ENCODE data around the gene BRME1. TPM values are rescaled to one million over a fixed set of nuclear protein-coding genes. Genes with fewer than 3 reads are reported as not detected.

The BRME1 gene
- total and polyA plus RNA-seq, 2 of the 13 experiments (the other 11 are each of a cell fraction or from before 2014, with no cell fraction given): 0.74 to 1.5 TPM

- TF ChIP-seq EP300 (IDR thresholded peaks at IDR 0.05; ENCODE audit: low read depth in 2 of 2, low read length in 2 of 2): no peak
- no peak for TF ChIP-seq EP300 (CRISPR knock-in tag; IDR thresholded peaks at IDR 0.05; ENCODE audit: borderline replicate concordance)
- 0 out of 2 replicates have a peak, but pooled peaks have one; percentile 51 for TF ChIP-seq ZNF891 (CRISPR knock-in tag; IDR thresholded peaks at IDR 0.05)
- TF ChIP-seq YEATS4 (CRISPR knock-in tag; IDR thresholded peaks at IDR 0.05; ENCODE audit: borderline replicate concordance): 0 out of 2 replicates have a peak, but pooled peaks have one; percentile 34
- TF ChIP-seq ZNF121 (CRISPR knock-in tag; IDR thresholded peaks at IDR 0.05): 0 out of 2 replicates have a peak, but pooled peaks have one; percentile 28
- peak; percentile 40 for TF ChIP-seq JARID2 (CRISPR knock-in tag; IDR thresholded peaks at IDR 0.05; ENCODE audit: insufficient replicate concordance)
- TF ChIP-seq SP1 (IDR thresholded peaks at IDR 0.05): no peak
- peak; percentile 85 for TF ChIP-seq SP1 (CRISPR knock-in tag; IDR thresholded peaks at IDR 0.05)
- peak; percentile 79 for TF ChIP-seq HNF1B (CRISPR knock-in tag; IDR thresholded peaks at IDR 0.05)
- TF ChIP-seq ARNT2 (CRISPR knock-in tag; IDR thresholded peaks at IDR 0.05; ENCODE audit: low read depth): 0 out of 2 replicates have a peak, but pooled peaks have one; percentile 52
- TF ChIP-seq ONECUT2 (CRISPR knock-in tag; IDR thresholded peaks at IDR 0.05): no peak
- TF ChIP-seq EED (CRISPR knock-in tag; IDR thresholded peaks at IDR 0.05): 0 out of 2 replicates have a peak, but pooled peaks have one; percentile 34
- TF ChIP-seq ZNF777 (CRISPR knock-in tag; IDR thresholded peaks at IDR 0.05): peak; percentile 74
- peak; percentile 82 for TF ChIP-seq CTCF (CRISPR knock-in tag; IDR thresholded peaks at IDR 0.05)
- TF ChIP-seq ZNF547 (CRISPR knock-in tag; IDR thresholded peaks at IDR 0.05): peak; percentile 46; the same call in 1 of the 2 replicates
- peak; percentile 31; the same call in 1 of the 2 replicates for TF ChIP-seq THAP11 (CRISPR knock-in tag; IDR thresholded peaks at IDR 0.05)
- TF ChIP-seq STAG1 (CRISPR knock-in tag; IDR thresholded peaks at IDR 0.05): peak; percentile 40
- TF ChIP-seq AKAP8 (CRISPR knock-in tag; IDR thresholded peaks at IDR 0.05): 0 out of 2 replicates have a peak, but pooled peaks have one; percentile 73
- TF ChIP-seq PBX2 (CRISPR knock-in tag; IDR thresholded peaks at IDR 0.05): peak; percentile 92
- TF ChIP-seq NFYC (CRISPR knock-in tag; IDR thresholded peaks at IDR 0.05): peak; percentile 97
- no peak for TF ChIP-seq HCFC1 (IDR thresholded peaks at IDR 0.05; ENCODE audit: low read depth, low read length)
- peak; percentile 52; the same call in 1 of the 2 replicates for TF ChIP-seq ZNF704 (CRISPR knock-in tag; IDR thresholded peaks at IDR 0.05; ENCODE audit: borderline replicate concordance)
- TF ChIP-seq ETS1 (CRISPR knock-in tag; IDR thresholded peaks at IDR 0.05): no peak
Measured at GRCh38 chr19:13833330-13834243, 72.3 kb downstream of the BRME1 start (continued).
